Activated T-cell treated with anti-CD3 and anti-CD28 coated beads, Interleukin-2, amount 50 U/mL, for 4 hours (primary cell): ENCODE data around the gene ATXN1. TPM values are rescaled to one million over a fixed set of nuclear protein-coding genes. Genes with fewer than 3 reads are reported as not detected.
"Not testable (repeated sequence)": the region's sequence is repeated elsewhere in the genome, so short reads cannot be mapped to it uniquely, and the experiment has no call there.

Experiments used
- ATAC-seq, 2 donors: fragments of 200-7000 bp; cut with Tn5 transposase; one replicate each; pipeline ENCODE4 v1.10.0; 2021
- DNase-seq: peaks from one replicate; pipeline ENCODE4 v3.0.0-alpha.2; 2020
- H3K27me3 Mint-ChIP-seq: one replicate; pipeline ENCODE4 v1.8.0; 2021; ENCODE audit warnings: low read depth, mixed read lengths
- H3K36me3 Mint-ChIP-seq: one replicate; pipeline ENCODE4 v1.8.0; 2022; ENCODE audit warnings: mixed read lengths; ENCODE audit not compliant: insufficient read depth
- H3K4me1 Mint-ChIP-seq: one replicate; pipeline ENCODE4 v1.8.0; 2021; ENCODE audit warnings: low read depth, mixed read lengths
- H3K4me3 Mint-ChIP-seq: one replicate; pipeline ENCODE4 v1.8.0; 2021; ENCODE audit warnings: mild to moderate bottlenecking, moderate library complexity, mixed read lengths
- H3K9me3 Mint-ChIP-seq: one replicate; pipeline ENCODE4 v1.8.0; 2021; ENCODE audit warnings: mixed read lengths
- total RNA-seq, 3 donors: library from RNA; stranded (reverse); gene quantifications; one replicate each; pipeline ENCODE4 v1.2.1, GENCODE V29; 2021

The ATXN1 gene
- total RNA-seq, 3 donors from 2014 or later: 39.5 to 63.8 (median 45.1) TPM

- Mint-ChIP-seq H3K4me3 (no peak overlapping the region), H3K27me3 (peaks cover 2% of the 10 kb centered on the region), H3K9me3 (no peaks in the 10 kb centered on the region), H3K4me1 (no peaks in the 10 kb centered on the region), H3K36me3 (no peaks in the 10 kb centered on the region)
- ATAC-seq (no peak), DNase-seq (no peak)
Observed at GRCh38 chr6:16265351-16266341, 495.6 kb downstream of the ATXN1 start.

- no peak for ATAC-seq
- DNase-seq: no peak
- Mint-ChIP-seq H3K36me3 (no peaks in the 10 kb centered on the region), H3K27me3 (peaks cover 2% of the 10 kb centered on the region), H3K4me3 (no peak overlapping the region), H3K9me3 (no peaks in the 10 kb centered on the region), H3K4me1 (no peaks in the 10 kb centered on the region)
Observed at GRCh38 chr6:16264785-16265184, 496.5 kb downstream of the ATXN1 start.

- not testable (repeated sequence) for H3K4me1 Mint-ChIP-seq, DNase-seq, H3K36me3 Mint-ChIP-seq, H3K27me3 Mint-ChIP-seq, H3K9me3 Mint-ChIP-seq, ATAC-seq, H3K4me3 Mint-ChIP-seq
Observed at GRCh38 chr6:16263464-16264099, 497.7 kb downstream of the ATXN1 start.

- not testable (repeated sequence) for H3K9me3 Mint-ChIP-seq, H3K4me3 Mint-ChIP-seq, H3K4me1 Mint-ChIP-seq, H3K36me3 Mint-ChIP-seq, ATAC-seq, DNase-seq, H3K27me3 Mint-ChIP-seq
Observed at GRCh38 chr6:16262773-16263172, 498.5 kb downstream of the ATXN1 start.

- not testable (repeated sequence) for H3K4me3 Mint-ChIP-seq, H3K4me1 Mint-ChIP-seq, DNase-seq, H3K27me3 Mint-ChIP-seq, H3K36me3 Mint-ChIP-seq, H3K9me3 Mint-ChIP-seq, ATAC-seq
Observed at GRCh38 chr6:16260602-16261001, 500.7 kb downstream of the ATXN1 start.

GRCh38 chr6:16259604-16260003 lies 501.7 kb downstream of the ATXN1 start:
- H3K27me3 Mint-ChIP-seq, H3K36me3 Mint-ChIP-seq, H3K4me1 Mint-ChIP-seq, ATAC-seq, H3K4me3 Mint-ChIP-seq, H3K9me3 Mint-ChIP-seq, DNase-seq: not testable (repeated sequence)

GRCh38 chr6:16258709-16259075 lies 502.6 kb downstream of the ATXN1 start:
- Mint-ChIP-seq H3K4me3 (no peak overlapping the region), H3K36me3 (no peaks in the 10 kb centered on the region)
- ATAC-seq: no peak

GRCh38 chr6:16257999-16258708 lies 503.1 kb downstream of the ATXN1 start:
- ATAC-seq (peak; percentile 72 to 73), DNase-seq (no peak)
- Mint-ChIP-seq H3K27me3 (peaks cover 5% of the 10 kb centered on the region), H3K4me3 (no peak overlapping the region), H3K9me3 (no peaks in the 10 kb centered on the region), H3K4me1 (no peaks in the 10 kb centered on the region), H3K36me3 (no peaks in the 10 kb centered on the region)

More at GRCh38 chr6:16258709-16259075, 502.6 kb downstream of the ATXN1 start:
- no peaks in the 10 kb centered on the region for H3K4me1 Mint-ChIP-seq
- no peak for DNase-seq
- H3K9me3 Mint-ChIP-seq: no peaks in the 10 kb centered on the region
- H3K27me3 Mint-ChIP-seq: peaks cover 6% of the 10 kb centered on the region

- no peaks in the 10 kb centered on the region for H3K9me3 Mint-ChIP-seq
- no peaks in the 10 kb centered on the region for H3K36me3 Mint-ChIP-seq
- ATAC-seq (no peak), DNase-seq (no peak)
- peaks cover 5% of the 10 kb centered on the region for H3K27me3 Mint-ChIP-seq
- peaks cover 2% of the 10 kb centered on the region for H3K4me1 Mint-ChIP-seq
- H3K4me3 Mint-ChIP-seq: no peak overlapping the region
Observed at GRCh38 chr6:16256781-16257180, 504.5 kb downstream of the ATXN1 start.

- DNase-seq (no peak), ATAC-seq (no peak)
Observed at GRCh38 chr6:16254535-16254934, 506.7 kb downstream of the ATXN1 start.

GRCh38 chr6:16253399-16254144 lies 507.7 kb downstream of the ATXN1 start:
- Mint-ChIP-seq H3K4me1 (peaks cover 2% of the 10 kb centered on the region), H3K27me3 (peaks cover 5% of the 10 kb centered on the region), H3K9me3 (no peaks in the 10 kb centered on the region), H3K4me3 (no peak overlapping the region), H3K36me3 (no peaks in the 10 kb centered on the region)
- ATAC-seq (no peak), DNase-seq (no peak)

More at GRCh38 chr6:16254535-16254934, 506.7 kb downstream of the ATXN1 start:
- Mint-ChIP-seq H3K4me3 (no peak overlapping the region), H3K9me3 (no peaks in the 10 kb centered on the region), H3K27me3 (peaks cover 5% of the 10 kb centered on the region), H3K4me1 (peaks cover 2% of the 10 kb centered on the region), H3K36me3 (no peaks in the 10 kb centered on the region)

GRCh38 chr6:16252686-16253299 lies 508.5 kb downstream of the ATXN1 start:
- H3K27me3 Mint-ChIP-seq: peaks cover 5% of the 10 kb centered on the region
- no peak for ATAC-seq
- no peaks in the 10 kb centered on the region for H3K9me3 Mint-ChIP-seq
- H3K4me1 Mint-ChIP-seq: peaks cover 2% of the 10 kb centered on the region
- DNase-seq: no peak
- no peak overlapping the region for H3K4me3 Mint-ChIP-seq
- H3K36me3 Mint-ChIP-seq: no peaks in the 10 kb centered on the region

GRCh38 chr6:16251706-16252105 lies 509.6 kb downstream of the ATXN1 start:
- H3K4me1 Mint-ChIP-seq: peaks cover 2% of the 10 kb centered on the region
- H3K27me3 Mint-ChIP-seq: peaks cover 7% of the 10 kb centered on the region
- ATAC-seq: no peak
- no peak for DNase-seq
- H3K4me3 Mint-ChIP-seq: no peak overlapping the region
- peaks cover 1% of the 10 kb centered on the region for H3K36me3 Mint-ChIP-seq
- no peaks in the 10 kb centered on the region for H3K9me3 Mint-ChIP-seq
